H1 (cell line): ENCODE data around the gene COL4A1. TPM values are rescaled to one million over a fixed set of nuclear protein-coding genes. Genes with fewer than 3 reads are reported as not detected.

ENCODE experiments used
- CTCF ChIA-PET: fragments of 300-600 bp; sonication (Branson Sonifier 250); formaldehyde crosslinking; loops from one replicate; lab custom pipeline; 2021; ENCODE audit not compliant: partially characterized antibody; lab: Charles Lee
- POLR2A ChIA-PET: fragments of 300-600 bp; sonication (Branson Sonifier 250); formaldehyde crosslinking; loops from one replicate; lab custom pipeline; 2021; ENCODE audit warnings: inconsistent platforms; ENCODE audit not compliant: partially characterized antibody; lab: Charles Lee
- DNase-seq, 2 experiments: peaks; one replicate each; pipeline versions ENCODE4 v3.0.0 to v3.0.0-alpha.2; 2010 to 2022; ENCODE audit warnings: low spot score in 2 of 2, low read depth in 1 of 2, mixed read lengths in 1 of 2
- FAIRE-seq: peaks from 2 replicates; lab custom pipeline; 2011; peaks lifted over from hg19 to GRCh38; lab: Jason Lieb, UNC
- H2AFZ ChIP-seq: 2 replicates; pipeline ENCODE4 v1.8.1; 2012; ENCODE audit warnings: low read length, inconsistent platforms
- H2AK5ac ChIP-seq: 2 replicates; pipeline ENCODE4 v1.6.1; 2013; ENCODE audit warnings: low read depth, low read length
- H2BK120ac ChIP-seq: replicated peaks from 2 replicates; pipeline ENCODE3; 2013; ENCODE audit warnings: low read depth, low read length, inconsistent platforms
- H2BK12ac ChIP-seq: 2 replicates; pipeline ENCODE4 v1.6.1; 2013; ENCODE audit warnings: low read depth, low read length
- H2BK15ac ChIP-seq: 2 replicates; pipeline ENCODE4 v1.6.1; 2013; ENCODE audit warnings: low read length
- H2BK20ac ChIP-seq: 2 replicates; pipeline ENCODE4 v1.6.1; 2013; ENCODE audit warnings: low read length
- H2BK5ac ChIP-seq: 2 replicates; pipeline ENCODE4 v1.6.1; 2013; ENCODE audit warnings: low read depth, low read length
- H3K14ac ChIP-seq: 2 replicates; pipeline ENCODE4 v1.6.1; 2013; ENCODE audit warnings: inconsistent platforms; ENCODE audit not compliant: insufficient read length
- H3K18ac ChIP-seq: 2 replicates; pipeline ENCODE4 v1.6.1; 2013; ENCODE audit warnings: low read length; ENCODE audit errors: extremely low read depth
- H3K23ac ChIP-seq: 2 replicates; pipeline ENCODE4 v1.6.1; 2013; ENCODE audit warnings: inconsistent platforms; ENCODE audit not compliant: insufficient read length
- H3K23me2 ChIP-seq: 2 replicates; pipeline ENCODE4 v1.6.1; 2013; ENCODE audit warnings: low read depth, low read length
- H3K27ac ChIP-seq: 2 replicates; pipeline ENCODE4 v1.6.1; 2011; ENCODE audit warnings: low read depth, low read length, inconsistent platforms
- H3K27me3 ChIP-seq, 4 experiments: replicated peaks in 1 of 4; 1 replicate in 1 of 4; 2 replicates in 3 of 4; pipeline versions ENCODE4 v1.6.1 to v1.8.1; 2011 to 2013; ENCODE audit warnings: low read length in 3 of 4, mild to moderate bottlenecking in 3 of 4, inconsistent platforms in 2 of 4, mixed read lengths in 2 of 4, moderate library complexity in 1 of 4; ENCODE audit not compliant: control insufficient read depth in 3 of 4, insufficient read depth in 3 of 4; ENCODE audit errors: extremely low read depth in 1 of 4
- H3K36me3 ChIP-seq, 4 experiments: 2 replicates each; pipeline versions ENCODE4 v1.6.1 to v1.8.1; 2011 to 2013; ENCODE audit warnings: mild to moderate bottlenecking in 4 of 4, low read length in 3 of 4, moderate library complexity in 2 of 4, control low read depth in 1 of 4, inconsistent platforms in 1 of 4; ENCODE audit not compliant: insufficient read depth in 4 of 4, control insufficient read depth in 2 of 4
- H3K4ac ChIP-seq: replicated peaks from 2 replicates; pipeline ENCODE3; 2013; ENCODE audit warnings: low read length, low read depth, mixed read lengths, inconsistent platforms; ENCODE audit not compliant: insufficient read length
- H3K4me1 ChIP-seq, 4 experiments: replicated peaks in 1 of 4; 1 replicate in 1 of 4; 2 replicates in 3 of 4; pipeline versions ENCODE4 v1.6.1 to v1.8.1; 2011 to 2013; ENCODE audit warnings: low read length in 3 of 4, inconsistent platforms in 2 of 4, mixed read lengths in 1 of 4; ENCODE audit not compliant: insufficient read depth in 4 of 4, control insufficient read depth in 3 of 4
- H3K4me2 ChIP-seq, 2 experiments: 2 replicates each; pipeline versions ENCODE4 v1.6.1 to v1.8.1; 2011 to 2013; ENCODE audit warnings: low read depth in 2 of 2, low read length in 2 of 2, control low read depth in 1 of 2, inconsistent platforms in 1 of 2, mild to moderate bottlenecking in 1 of 2; ENCODE audit not compliant: insufficient read depth in 1 of 2
- H3K4me3 ChIP-seq, 4 experiments: fragments of 200-600, 300-600 bp in 1 of 4; sonication (generic), shearing (Covaris generic), sonication (Bioruptor Twin) in 1 of 4; 2 replicates each; pipeline versions ENCODE4 v1.5.1 to v1.8.1; 2011 to 2016; ENCODE audit warnings: low read length in 4 of 4, low read depth in 3 of 4, control low read depth in 2 of 4, inconsistent platforms in 2 of 4, mild to moderate bottlenecking in 2 of 4, mixed read lengths in 1 of 4, moderate library complexity in 1 of 4; ENCODE audit not compliant: insufficient read depth in 2 of 4; ENCODE audit errors: extremely low read depth in 1 of 4
- H3K56ac ChIP-seq: replicated peaks from 2 replicates; pipeline ENCODE3; 2013; ENCODE audit warnings: low read depth, mild to moderate bottlenecking, mixed read lengths, low read length, inconsistent platforms; ENCODE audit not compliant: insufficient read length
- H3K79me1 ChIP-seq: 2 replicates; pipeline ENCODE4 v1.6.1; 2013; ENCODE audit warnings: low read depth, low read length, control low read depth
- H3K79me2 ChIP-seq, 2 experiments: 2 replicates each; pipeline versions ENCODE4 v1.6.1 to v1.8.1; 2012 to 2013; ENCODE audit warnings: low read length in 2 of 2, mild to moderate bottlenecking in 2 of 2, inconsistent platforms in 1 of 2; ENCODE audit not compliant: insufficient read depth in 2 of 2, control insufficient read depth in 1 of 2
- H3K9ac ChIP-seq, 4 experiments: replicated peaks in 1 of 4; 1 replicate in 1 of 4; 2 replicates in 3 of 4; pipeline versions ENCODE4 v1.6.1 to v1.8.1; 2011 to 2013; ENCODE audit warnings: low read depth in 3 of 4, low read length in 3 of 4, control low read depth in 2 of 4, mild to moderate bottlenecking in 2 of 4, moderate library complexity in 2 of 4, inconsistent platforms in 1 of 4; ENCODE audit errors: extremely low read depth in 1 of 4
- H3K9me3 ChIP-seq, 2 experiments: 2 replicates each; pipeline versions ENCODE4 v1.6.1 to v1.8.1; 2012 to 2013; ENCODE audit warnings: mild to moderate bottlenecking in 2 of 2, moderate library complexity in 2 of 2, control low read depth in 1 of 2, inconsistent platforms in 1 of 2, low read depth in 1 of 2, low read length in 1 of 2, mixed read lengths in 1 of 2; ENCODE audit not compliant: insufficient read depth in 2 of 2
- H4K20me1 ChIP-seq, 2 experiments: replicated peaks in 1 of 2; 2 replicates each; pipeline versions ENCODE3 to v1.8.1; 2011 to 2013; ENCODE audit warnings: inconsistent platforms in 2 of 2, low read length in 2 of 2, mild to moderate bottlenecking in 1 of 2; ENCODE audit not compliant: insufficient read depth in 2 of 2, control insufficient read depth in 1 of 2
- H4K5ac ChIP-seq: 2 replicates; pipeline ENCODE4 v1.6.1; 2013; ENCODE audit warnings: low read length, low read depth, mixed read lengths, inconsistent platforms; ENCODE audit not compliant: insufficient read length
- H4K8ac ChIP-seq: 2 replicates; pipeline ENCODE4 v1.8.0; 2013; ENCODE audit warnings: mild to moderate bottlenecking, moderate library complexity, low read length, inconsistent platforms; ENCODE audit not compliant: insufficient read depth; ENCODE audit errors: extremely low read depth
- H4K91ac ChIP-seq: replicated peaks from 2 replicates; pipeline ENCODE3; 2013; ENCODE audit warnings: low read length, mixed read lengths, inconsistent platforms; ENCODE audit not compliant: insufficient read length
- CHD1 ChIP-seq: IDR thresholded peaks from 2 replicates; pipeline ENCODE4 v1.6.1; 2012; ENCODE audit warnings: low read depth, low read length, improper control_type of control experiment
- MAFK ChIP-seq: IDR thresholded peaks from 2 replicates; pipeline ENCODE4 v1.6.1; 2012; ENCODE audit warnings: low read depth, mild to moderate bottlenecking, improper control_type of control experiment, low read length
- POU5F1 ChIP-seq: IDR thresholded peaks from 2 replicates; pipeline ENCODE4 v1.6.1; 2011; ENCODE audit warnings: low read depth, mild to moderate bottlenecking, low read length, moderate library complexity
- RAD21 ChIP-seq, 2 experiments: IDR thresholded peaks in 1 of 2; conservative IDR thresholded peaks in 1 of 2; 2 replicates each; pipeline ENCODE4 v1.6.1; 2011; ENCODE audit warnings: low read depth in 2 of 2, low read length in 2 of 2, improper control_type of control experiment in 1 of 2, inconsistent platforms in 1 of 2, mild to moderate bottlenecking in 1 of 2, moderate library complexity in 1 of 2
- SP1 ChIP-seq: IDR thresholded peaks from 2 replicates; pipeline ENCODE4 v1.6.1; 2011; ENCODE audit warnings: low read depth, low read length
- TBP ChIP-seq: IDR thresholded peaks from 2 replicates; pipeline ENCODE4 v1.6.1; 2011; ENCODE audit warnings: low read depth, low read length, improper control_type of control experiment
- WGBS, 2 experiments: shearing (Covaris generic) in 1 of 2; methylation state at CpG; one replicate each; pipeline versions ENCODE4 v1.1.6 to v1.1.7; 2013 to 2015; ENCODE audit warnings: low lambda C conversion rate in 2 of 2, mixed read lengths in 2 of 2, inconsistent platforms in 1 of 2, low coverage in 1 of 2, missing lambda C conversion rate in 1 of 2; ENCODE audit not compliant: insufficient replicate concordance in 2 of 2, insufficient coverage in 1 of 2, insufficient read length in 1 of 2; ENCODE audit errors: extremely low coverage in 1 of 2, missing lambda C conversion rate in 1 of 2; 5-methylcytosine and 5-hydroxymethylcytosine counted together
- polyA plus RNA-seq, 7 experiments: library from polyadenylated mRNA; depleted of rRNA in 3 of 7; stranded (reverse) in 5 of 7; unstranded in 2 of 7; fragments of >200 nt in 5 of 7; fragments of 200-250 nt in 2 of 7; gene quantifications; 1 replicate in 5 of 7; 2 replicates in 1 of 7; 4 replicates in 1 of 7; pipeline versions ENCODE4 v1.2.1 to v1.2.3, GENCODE V29; 2011 to 2013; ENCODE audit warnings: missing spikeins in 2 of 7, mixed read lengths in 2 of 7
- total RNA-seq: library from RNA; stranded (reverse); fragmentation: NEBNext Ultra II Directional; extraction: Animal tissue kit (Norgen Biotek cat#: 25700); gene quantifications from 2 replicates; pipeline ENCODE4 v1.2.1, GENCODE V29; 2021

The COL4A1 gene
- total and polyA plus RNA-seq, 2 of the 8 experiments (the other 6 are each of a cell fraction or from before 2014, with no cell fraction given): 30.7 to 82.0 TPM

DNA sequence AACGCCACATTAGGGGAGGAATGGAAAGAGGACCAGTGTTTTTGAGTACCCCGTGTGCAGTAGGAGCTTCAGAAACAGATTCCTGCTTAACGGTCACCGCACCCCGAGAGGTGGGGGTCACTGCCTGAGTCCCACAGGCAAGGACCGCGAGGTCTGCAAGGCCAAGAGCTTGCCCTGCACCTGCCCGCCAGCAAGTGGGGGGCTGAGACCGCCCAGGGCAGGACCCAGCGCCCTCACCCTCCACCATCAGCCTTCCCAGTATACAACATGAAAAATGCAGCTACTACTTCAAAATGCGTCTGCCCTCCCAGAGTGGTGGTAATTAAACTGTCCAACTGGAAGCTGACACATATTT is 44.9 kb downstream of the COL4A1 start:
- Histone ChIP-seq H3K9me3 (no peaks in the 10 kb centered on the region), H3K79me1 (no peaks in the 10 kb centered on the region; the same call in none of the 2 replicates), H3K23ac (no peak overlapping the region), H2BK12ac (peak overlapping the region; percentile 34; the same call in 1 of the 2 replicates), H3K14ac (no peak overlapping the region), H2BK5ac (peak overlapping the region; percentile 45; the same call in 1 of the 2 replicates), H3K23me2 (no peaks in the 10 kb centered on the region), H2AFZ (no peak overlapping the region), H4K91ac (peak overlapping the region; percentile 55), H4K8ac (no peak overlapping the region; the same call in 1 of the 2 replicates), H2BK120ac (no peak overlapping the region)
- CTCF ChIA-PET: interaction anchor here (0.7 to 6.9 kb wide), 10 partner anchors 9 to 150 kb away, joined by 3 to 30 read pairs (median 4); no protein-coding TSS in a partner anchor
- FAIRE-seq: no peak
- TF ChIP-seq POU5F1 (no peak), TBP (no peak), RAD21 (IDR thresholded peaks at IDR 0.05 in 1 of 2, conservative IDR thresholded peaks at IDR 0.05 in 1 of 2; ENCODE audit: low read depth in 2 of 2, low read length in 2 of 2) (no peak), SP1 (no peak), MAFK (no peak), CHD1 (no peak)
- TF ChIP-seq, all 59 proteins: peak for 0
- Histone ChIP-seq H3K4me1 (peaks cover 6 to 22% (median 16%) of the 10 kb centered on the region in 4 experiments), H3K56ac (no peak overlapping the region), H3K27ac (no peak overlapping the region), H3K9ac (no peak overlapping the region), H4K5ac (no peak overlapping the region), H3K18ac (no peak overlapping the region), H2AK5ac (no peak overlapping the region), H3K36me3 (no peaks in the 10 kb centered on the region), H2BK15ac (0 out of 2 replicates have a peak overlapping the region, but pooled peaks have one; percentile 0), H2BK20ac (no peak overlapping the region), H3K79me2 (peaks cover 0 to 5% of the 10 kb centered on the region in 2 experiments; a peak in 2 of 4 replicates), H3K4ac (no peak overlapping the region), H3K4me3 (no peak overlapping the region), H3K4me2 (0 out of 4 replicates have a peak overlapping the region, but pooled peaks of 1 of the 2 experiments have one; percentile 5), H3K27me3 (no peaks in the 10 kb centered on the region; a peak in 1 of 7 replicates), H4K20me1 (no peaks in the 10 kb centered on the region)
- 84% methylated on average over 11 of the region's 11 CpGs; no CpG with 5 or more reads in 1 of the 2 experiments for WGBS, 2 experiments
- peak in 1 of 2 experiments; percentile 35 for DNase-seq
- POLR2A ChIA-PET: interaction anchor here (1.2 kb wide), 1 partner anchor 44 kb away, joined by 3 read pairs; no protein-coding TSS in a partner anchor
